ENCODE measurements around the gene SGF29.
"Not testable (repeated sequence)": the region's sequence is repeated elsewhere in the genome, so short reads cannot be mapped to it uniquely, and the experiment has no call there.

SGF29 gene

DNA sequence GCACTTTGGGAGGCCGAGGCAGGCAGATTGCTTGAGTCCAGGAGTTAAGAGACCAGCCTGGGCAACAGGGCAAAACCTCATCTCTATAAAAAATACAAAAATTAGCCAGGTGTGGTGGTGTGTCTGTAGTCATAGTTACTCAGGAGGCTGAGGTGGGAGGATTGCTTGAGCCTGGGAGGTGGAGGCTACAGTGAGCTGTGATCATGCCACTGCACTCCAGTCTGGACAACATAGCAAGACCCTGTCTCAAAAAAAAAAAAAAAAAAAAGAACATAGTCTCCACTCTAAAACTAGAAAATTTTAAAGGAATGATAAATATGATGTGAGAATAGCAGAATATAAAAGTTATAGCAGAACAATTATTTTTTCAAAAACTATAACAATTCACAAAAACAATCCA lies 66.6 kb downstream of the SGF29 start:
- not testable (repeated sequence) for H3K36me3 ChIP-seq (ENCODE audit: insufficient read depth, low read length); H3K4me3 ChIP-seq (ENCODE audit: low read length); H3K27me3 ChIP-seq (ENCODE audit: insufficient read depth, low read length); H3K9ac ChIP-seq (ENCODE audit: low read depth, low read length); H3K27ac ChIP-seq (ENCODE audit: low read depth, low read length); H3K9me3 ChIP-seq (ENCODE audit: insufficient read depth, low read depth, low read length)
- 0 out of 2 replicates have a peak, but pooled peaks cover 12% of the 10 kb centered on the region for H3K4me1 ChIP-seq (ENCODE audit: insufficient read depth, low read length)
- 100% methylated on average over 1 of the region's 1 CpG for WGBS

DNA sequence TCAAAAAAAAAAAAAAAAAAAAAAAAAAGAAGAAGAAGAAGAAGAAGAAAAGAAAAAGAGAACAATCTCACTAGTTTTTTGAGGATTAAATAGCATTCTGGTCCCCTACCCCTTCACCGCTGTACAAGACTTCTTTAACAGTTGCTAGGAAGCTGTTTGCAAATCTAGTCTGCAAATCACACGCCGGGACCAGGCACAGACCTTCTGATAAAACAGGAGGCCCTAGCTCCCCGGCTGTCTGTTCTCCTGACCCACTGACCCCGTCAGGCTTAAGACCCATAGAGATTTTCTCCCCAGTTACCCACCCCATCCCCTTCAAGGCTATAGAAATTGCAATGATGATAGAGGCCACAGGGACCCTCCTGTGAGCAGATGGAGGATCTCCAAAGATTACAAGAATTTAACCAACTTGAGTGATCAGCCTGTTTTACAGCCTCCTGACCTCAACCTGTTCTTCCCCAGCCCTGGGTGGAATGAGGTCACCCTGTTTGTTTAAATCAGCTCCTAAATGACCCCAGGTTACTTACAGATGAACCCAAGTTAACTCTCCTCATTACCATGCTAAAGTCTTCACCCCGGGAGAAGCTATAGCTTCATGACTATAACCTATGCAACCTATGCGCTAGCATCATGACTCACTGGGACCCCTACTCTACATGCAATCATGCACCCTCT lies 67.9 kb downstream of the SGF29 start:
- no peak overlapping the region for H3K27ac ChIP-seq (ENCODE audit: low read depth, low read length)
- no peaks in the 10 kb centered on the region for H3K27me3 ChIP-seq (ENCODE audit: insufficient read depth, low read length)
- H3K4me1 ChIP-seq (ENCODE audit: insufficient read depth, low read length), result 0 out of 2 replicates have a peak, but pooled peaks cover 12% of the 10 kb centered on the region
- no peak overlapping the region for H3K4me3 ChIP-seq (ENCODE audit: low read length)
- WGBS, result 74% methylated on average over 7 of the region's 7 CpGs
- H3K9ac ChIP-seq (ENCODE audit: low read depth, low read length), result no peak overlapping the region
- H3K36me3 ChIP-seq (ENCODE audit: insufficient read depth, low read length), result no peaks in the 10 kb centered on the region
- H3K9me3 ChIP-seq (ENCODE audit: insufficient read depth, low read depth, low read length), result no peaks in the 10 kb centered on the region

DNA sequence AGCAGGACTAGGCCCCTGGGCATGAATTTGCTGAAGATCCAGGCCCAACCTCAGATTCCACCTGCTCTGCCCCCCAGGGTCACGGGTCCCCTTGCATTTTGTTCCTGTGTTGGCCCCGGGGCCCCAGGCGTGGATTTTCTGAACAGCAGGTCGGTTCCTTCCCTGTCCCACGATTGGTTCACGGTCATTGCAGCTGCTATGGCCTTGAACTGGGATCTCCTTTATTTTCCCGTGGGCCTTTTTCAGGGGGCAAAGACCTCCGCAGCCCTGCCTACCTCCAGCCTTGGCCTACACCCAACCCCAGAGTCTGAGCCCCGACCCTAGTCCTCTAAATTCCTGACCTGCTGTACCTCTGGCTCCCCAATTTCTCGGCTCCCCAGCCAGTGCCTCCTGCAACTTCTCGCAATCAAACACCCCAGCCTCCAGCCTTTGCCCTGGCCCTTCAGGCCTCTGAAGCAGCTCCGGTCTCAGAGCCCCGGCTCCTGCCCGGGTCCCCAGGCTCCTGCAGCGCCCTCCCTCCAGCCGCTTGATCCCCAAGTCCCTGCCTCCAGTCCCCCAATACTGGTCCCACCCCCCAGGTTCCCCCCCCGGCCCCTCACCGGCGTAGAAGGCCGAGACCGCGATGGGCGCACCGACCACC lies 68.9 kb downstream of the SGF29 start:
- 0 out of 2 replicates have a peak, but pooled peaks cover 11% of the 10 kb centered on the region for H3K4me1 ChIP-seq (ENCODE audit: insufficient read depth, low read length)
- 94% methylated on average over 24 of the region's 24 CpGs for WGBS
- H3K36me3 ChIP-seq (ENCODE audit: insufficient read depth, low read length); H3K27me3 ChIP-seq (ENCODE audit: insufficient read depth, low read length); H3K27ac ChIP-seq (ENCODE audit: low read depth, low read length); H3K9me3 ChIP-seq (ENCODE audit: insufficient read depth, low read depth, low read length); H3K9ac ChIP-seq (ENCODE audit: low read depth, low read length); H3K4me3 ChIP-seq (ENCODE audit: low read length): not testable (repeated sequence)

DNA sequence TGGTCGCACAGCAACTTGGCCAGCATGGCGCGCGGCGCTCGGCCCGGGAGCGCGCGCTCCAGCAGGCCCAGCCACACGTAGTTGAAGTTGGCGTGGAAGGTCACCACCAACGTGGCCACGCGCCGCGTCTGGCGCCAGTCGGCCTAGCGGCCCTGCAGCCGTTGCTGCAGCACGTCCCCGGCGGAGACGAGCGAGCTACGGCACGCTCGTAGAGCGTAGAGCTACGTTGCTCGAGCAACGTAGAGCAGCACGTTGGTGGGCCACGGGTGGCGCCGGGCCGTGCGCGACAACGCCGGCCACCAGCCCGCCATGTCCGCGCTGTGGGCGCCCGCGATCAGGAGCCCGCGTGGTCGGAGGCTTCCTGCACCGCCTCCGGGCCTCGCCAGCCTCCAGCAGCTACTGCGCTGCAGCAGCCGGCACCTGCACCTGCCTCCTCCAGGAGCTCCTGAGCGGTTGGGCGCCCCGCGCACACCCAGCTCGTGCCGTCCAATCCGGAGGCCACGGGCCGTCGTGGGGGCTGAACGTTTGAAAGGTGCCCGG lies 69.5 kb downstream of the SGF29 start:
- H3K36me3 ChIP-seq (ENCODE audit: insufficient read depth, low read length), result no peaks in the 10 kb centered on the region
- H3K9ac ChIP-seq (ENCODE audit: low read depth, low read length), result no peak overlapping the region
- 0 out of 2 replicates have a peak, but pooled peaks cover 7% of the 10 kb centered on the region for H3K4me1 ChIP-seq (ENCODE audit: insufficient read depth, low read length)
- no peaks in the 10 kb centered on the region for H3K9me3 ChIP-seq (ENCODE audit: insufficient read depth, low read depth, low read length)
- no peaks in the 10 kb centered on the region for H3K27me3 ChIP-seq (ENCODE audit: insufficient read depth, low read length)
- no peak overlapping the region for H3K27ac ChIP-seq (ENCODE audit: low read depth, low read length)
- H3K4me3 ChIP-seq (ENCODE audit: low read length), result no peak overlapping the region
- WGBS, result 96% methylated on average over 68 of the region's 68 CpGs

DNA sequence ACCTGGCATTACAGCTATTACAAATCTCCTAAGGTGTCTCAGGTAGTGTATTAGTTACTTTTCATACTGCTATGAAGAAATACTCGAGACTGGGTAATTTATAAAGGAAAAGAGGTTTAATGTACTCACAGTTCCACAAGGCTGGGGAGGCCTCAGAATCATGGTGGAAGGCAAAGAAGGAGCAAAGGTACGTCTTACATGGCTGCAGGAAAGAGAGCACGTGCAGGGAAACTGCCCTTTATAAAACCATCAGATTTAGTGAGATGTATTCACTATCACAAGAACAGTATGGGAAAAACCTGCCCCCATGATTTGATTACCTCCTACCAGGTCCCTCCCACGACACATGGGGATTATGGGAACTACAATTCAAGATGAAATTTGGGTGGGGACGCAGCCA lies 77.2 kb downstream of the SGF29 start:
- 88% methylated on average over 2 of the region's 5 CpGs for WGBS

DNA sequence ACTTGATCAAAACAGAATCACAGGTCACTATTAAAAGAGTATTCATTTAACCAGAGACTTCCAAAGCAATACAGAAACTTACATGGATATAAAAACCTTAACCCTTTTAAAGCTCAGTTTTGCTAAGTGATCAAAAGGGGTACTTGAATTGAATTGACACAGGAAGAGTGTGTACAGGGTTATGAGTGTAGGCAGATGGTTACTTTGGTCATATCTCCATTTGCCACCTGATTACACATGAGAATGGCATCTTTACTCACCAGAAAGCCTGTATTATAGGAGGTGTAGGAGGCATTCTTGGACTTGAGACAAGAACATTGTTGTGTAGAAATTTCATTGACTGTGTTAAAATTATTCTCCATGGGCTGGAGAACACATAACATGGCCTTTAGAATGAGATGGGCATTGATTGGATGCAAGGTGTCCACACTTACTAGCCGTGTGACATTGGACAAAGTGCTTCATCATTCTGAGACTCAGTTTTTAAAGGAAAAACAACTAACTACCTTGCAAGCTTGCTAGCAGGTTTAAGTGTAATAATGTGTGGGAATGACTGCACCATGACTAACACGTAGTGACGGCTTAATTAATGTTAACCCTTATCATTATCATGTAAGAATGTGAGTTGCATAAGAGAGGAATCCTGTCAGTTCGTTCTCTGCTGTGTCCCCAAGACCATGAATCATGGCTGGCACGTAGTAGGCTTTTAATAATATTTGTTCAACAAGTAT lies 82.5 kb downstream of the SGF29 start:
- WGBS, result 54% methylated on average over 1 of the region's 5 CpGs
- H3K4me1 ChIP-seq (ENCODE audit: insufficient read depth, low read length); H3K4me3 ChIP-seq (ENCODE audit: low read length); H3K27me3 ChIP-seq (ENCODE audit: insufficient read depth, low read length); H3K9ac ChIP-seq (ENCODE audit: low read depth, low read length); H3K36me3 ChIP-seq (ENCODE audit: insufficient read depth, low read length); H3K9me3 ChIP-seq (ENCODE audit: insufficient read depth, low read depth, low read length); H3K27ac ChIP-seq (ENCODE audit: low read depth, low read length): not testable (repeated sequence)

More for the DNA sequence above, 77.2 kb downstream of the SGF29 start:
- H3K4me1 ChIP-seq (ENCODE audit: insufficient read depth, low read length); H3K27me3 ChIP-seq (ENCODE audit: insufficient read depth, low read length); H3K9me3 ChIP-seq (ENCODE audit: insufficient read depth, low read depth, low read length); H3K4me3 ChIP-seq (ENCODE audit: low read length); H3K9ac ChIP-seq (ENCODE audit: low read depth, low read length); H3K36me3 ChIP-seq (ENCODE audit: insufficient read depth, low read length); H3K27ac ChIP-seq (ENCODE audit: low read depth, low read length): not testable (repeated sequence)

DNA sequence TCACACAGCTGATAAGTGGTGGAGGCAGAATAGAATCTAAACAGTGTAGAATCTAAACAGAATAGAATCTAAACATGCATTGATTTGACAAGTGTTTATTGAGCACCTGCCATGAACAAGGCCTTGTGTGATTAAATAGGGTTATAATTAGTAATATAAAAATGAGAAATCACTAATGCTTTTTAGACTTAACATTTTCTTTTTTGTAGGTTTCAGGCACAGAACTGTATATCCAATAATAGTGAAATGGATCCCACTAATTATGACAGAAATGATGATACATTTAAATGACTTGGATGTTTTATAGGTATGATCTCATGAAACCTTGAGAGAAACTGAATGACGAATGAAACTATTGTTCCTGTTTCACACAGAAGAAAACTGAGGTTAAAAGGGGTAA lies 84.0 kb downstream of the SGF29 start, which contains the start of gene NPIPB8:
NPIPB8 (plus strand) TSS at position 301 of the 400 bp plus-strand sequence. CDS start 296 bp downstream, outside the sequence.
- H3K4me1 ChIP-seq (ENCODE audit: insufficient read depth, low read length); H3K27me3 ChIP-seq (ENCODE audit: insufficient read depth, low read length); H3K4me3 ChIP-seq (ENCODE audit: low read length); H3K36me3 ChIP-seq (ENCODE audit: insufficient read depth, low read length); H3K9ac ChIP-seq (ENCODE audit: low read depth, low read length); H3K27ac ChIP-seq (ENCODE audit: low read depth, low read length); H3K9me3 ChIP-seq (ENCODE audit: insufficient read depth, low read depth, low read length): not testable (repeated sequence)
- no CpG with 5 or more reads among the region's 1 CpG for WGBS

DNA sequence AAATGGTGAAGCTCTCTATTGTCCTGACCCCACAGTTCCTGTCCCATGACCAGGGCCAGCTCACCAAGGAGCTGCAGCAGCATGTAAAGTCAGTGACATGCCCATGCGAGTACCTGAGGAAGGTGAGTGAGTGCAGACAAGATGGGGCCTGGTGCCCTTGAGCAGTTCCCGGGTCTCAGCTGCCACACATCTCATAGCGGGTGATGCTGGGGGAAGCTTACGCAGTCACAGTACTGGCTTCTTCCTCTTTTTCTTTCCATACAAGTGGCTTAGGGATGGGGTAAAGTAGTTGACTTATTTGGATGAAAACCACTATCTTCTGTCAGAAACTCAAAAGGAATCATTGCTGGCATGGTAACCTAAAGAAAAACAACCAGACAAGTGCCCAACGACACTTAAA lies 84.6 kb downstream of the SGF29 start:
- H3K9me3 ChIP-seq (ENCODE audit: insufficient read depth, low read depth, low read length); H3K4me3 ChIP-seq (ENCODE audit: low read length); H3K9ac ChIP-seq (ENCODE audit: low read depth, low read length); H3K4me1 ChIP-seq (ENCODE audit: insufficient read depth, low read length); H3K36me3 ChIP-seq (ENCODE audit: insufficient read depth, low read length); H3K27me3 ChIP-seq (ENCODE audit: insufficient read depth, low read length); H3K27ac ChIP-seq (ENCODE audit: low read depth, low read length): not testable (repeated sequence)
- WGBS, result 0% methylated on average over 1 of the region's 5 CpGs

DNA sequence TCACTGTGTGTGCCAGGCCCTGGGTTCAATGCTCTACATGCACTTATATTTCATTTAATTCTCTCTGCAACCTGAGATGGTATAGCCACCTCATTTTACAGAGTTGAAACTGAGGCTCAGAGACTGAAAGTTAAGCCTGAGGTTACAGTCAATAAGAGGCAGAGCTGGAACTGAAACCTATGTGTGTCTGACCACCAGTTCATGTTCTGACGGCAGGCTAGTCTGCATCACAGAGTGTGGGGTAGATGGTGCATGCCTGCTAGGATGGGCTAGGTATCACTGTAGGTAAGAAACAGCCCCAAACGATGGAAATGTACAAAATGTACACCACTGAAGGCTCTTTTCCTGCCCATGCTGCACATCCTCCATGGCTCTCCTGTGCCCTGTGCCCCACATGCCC lies 86.2 kb downstream of the SGF29 start:
- not testable (repeated sequence) for H3K27ac ChIP-seq (ENCODE audit: low read depth, low read length); H3K9me3 ChIP-seq (ENCODE audit: insufficient read depth, low read depth, low read length); H3K4me1 ChIP-seq (ENCODE audit: insufficient read depth, low read length); H3K36me3 ChIP-seq (ENCODE audit: insufficient read depth, low read length); H3K27me3 ChIP-seq (ENCODE audit: insufficient read depth, low read length); H3K4me3 ChIP-seq (ENCODE audit: low read length); H3K9ac ChIP-seq (ENCODE audit: low read depth, low read length)
- WGBS, result 44% methylated on average over 1 of the region's 2 CpGs
